Left colon (tissue), 2 donors: ENCODE measurements around the gene PYGL. TPM values are rescaled to one million over a fixed set of nuclear protein-coding genes. Genes with fewer than 3 reads are reported as not detected.
"Not testable (repeated sequence)": the region's sequence is repeated elsewhere in the genome, so short reads cannot be mapped to it uniquely, and the experiment has no call there.

Experiments
- ATAC-seq: fragments of 200-7000 bp; cut with Tn5 transposase; one replicate; pipeline ENCODE4 v1.9.1; 2020; ENCODE audit warnings: mild to moderate bottlenecking, moderate library complexity
- DNase-seq, 2 donors: peaks; one replicate each; pipeline ENCODE4 v3.0.0-alpha.2; 2020
- intact Hi-C, 2 donors: fragments of 100-400 bp; cut with DNase I in 1 of 2; cut with micrococcal nuclease in 1 of 2; formaldehyde crosslinking; loops; one replicate each; pipeline versions ENCODE4 v1.11.2 to v1.14.0; 2022; cut with DNase I, micrococcal nuclease
- total RNA-seq, 2 donors: library from RNA; stranded (reverse); fragmentation: NEBNext Ultra II Directional; extraction: Animal tissue kit (Norgen Biotek cat#: 25700); gene quantifications; one replicate each; pipeline ENCODE4 v1.2.1, GENCODE V29; 2021
- donor health status: DM: no; HTN: no; CAD: no.
- donor health status: DM: yes; HTN: yes; CAD: no.

PYGL gene
- total RNA-seq, 2 donors from 2014 or later, result 32.9 to 55.6 TPM

- intact Hi-C loops, result not testable (repeated sequence)
- ATAC-seq (peak; percentile 82), DNase-seq (peak in 1 of 2 donors; percentile 67)
Measured at GRCh38 chr14:50897005-50897404, 47.3 kb downstream of the PYGL start.

- DNase-seq, intact Hi-C loops: not testable (repeated sequence)
- peak; percentile 79 for ATAC-seq
Measured at GRCh38 chr14:50896421-50896820, 47.9 kb downstream of the PYGL start.

DNA sequence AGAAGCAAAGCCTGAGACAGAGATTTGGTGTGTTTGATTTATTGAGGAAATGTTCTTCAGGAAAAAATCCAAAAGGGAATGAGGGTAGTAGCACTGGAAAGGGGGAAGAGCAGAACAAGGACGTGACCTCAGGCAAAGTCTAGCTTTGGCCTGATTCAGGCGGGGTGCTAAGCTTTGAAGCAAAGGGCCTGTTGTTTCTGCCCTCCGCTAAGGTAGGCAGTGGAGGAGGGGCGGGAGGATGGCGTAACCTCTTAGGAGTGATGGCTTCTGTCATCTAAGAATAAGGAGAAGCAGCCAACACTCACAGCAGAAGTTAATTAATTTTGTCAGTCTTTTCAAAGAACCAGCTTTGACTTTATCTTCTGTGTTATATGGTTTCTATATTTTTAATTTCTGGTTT is 52.0 kb downstream of the PYGL start:
- DNase-seq, result peak; percentile 20 to 54
- peak; percentile 57 for ATAC-seq
- intact Hi-C loops, result no loop called here

GRCh38 chr14:50887476-50887875 is 56.8 kb downstream of the PYGL start:
- no peak for DNase-seq
- ATAC-seq, result no peak
- intact Hi-C loops, result no loop called here

- peak; percentile 39 for ATAC-seq
- intact Hi-C loops, result no loop called here
- DNase-seq, result no peak
Measured at GRCh38 chr14:50883827-50884197, 60.5 kb downstream of the PYGL start.

DNA sequence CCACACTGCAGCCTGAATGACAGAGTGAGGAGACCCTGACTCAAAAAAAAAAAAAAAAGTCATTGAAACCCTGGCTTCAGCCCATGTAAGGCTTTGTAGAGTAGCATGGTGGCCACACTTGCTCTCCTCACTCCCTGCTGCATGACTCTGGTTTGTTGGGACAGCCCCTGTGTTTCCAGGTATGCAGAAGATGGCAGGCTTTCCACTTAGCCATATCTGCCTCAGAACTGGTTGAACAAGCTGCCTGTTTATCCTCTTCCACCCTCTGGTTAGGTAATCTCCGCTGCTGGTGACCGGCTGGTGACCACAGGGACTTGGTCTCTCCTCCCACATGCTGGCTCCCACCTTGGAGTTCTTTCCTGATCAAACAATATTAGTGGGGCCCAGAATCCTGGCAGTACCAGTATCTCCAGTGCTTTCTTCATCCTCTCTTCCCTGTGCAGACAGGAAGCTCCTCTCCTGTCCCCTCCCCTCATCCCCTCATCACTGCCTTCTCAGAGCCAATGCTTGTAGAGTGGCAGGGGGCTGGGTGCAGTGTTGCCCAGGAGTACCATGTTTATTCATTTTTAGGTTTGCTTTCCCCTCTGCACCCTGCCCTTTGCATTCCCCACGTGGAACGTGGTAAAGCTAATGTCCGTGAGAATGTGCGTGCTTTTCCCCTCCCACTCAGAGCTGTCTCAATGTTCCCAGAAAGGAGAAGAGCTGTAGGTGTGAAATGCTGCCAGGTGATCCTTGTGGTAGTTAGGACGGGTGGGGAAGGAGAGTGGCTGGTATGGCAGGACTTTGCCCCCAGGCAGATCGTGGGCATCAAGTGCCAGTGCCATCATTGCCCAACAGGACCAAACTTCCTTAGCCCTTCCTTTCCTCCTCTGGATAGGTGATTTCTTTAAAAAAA is 61.1 kb downstream of the PYGL start:
- intact Hi-C loops, result no loop called here

GRCh38 chr14:50875359-50876070 is 68.8 kb downstream of the PYGL start:
- intact Hi-C loops, result no loop called here
- ATAC-seq (no peak), DNase-seq (no peak)

More for the DNA sequence above, 61.1 kb downstream of the PYGL start:
- peak; percentile 96 for ATAC-seq
- DNase-seq, result peak; percentile 44 to 79

- intact Hi-C loops, result no loop called here
- DNase-seq (no peak), ATAC-seq (peak; percentile 41)
Measured at GRCh38 chr14:50874757-50875156, 69.5 kb downstream of the PYGL start.

DNA sequence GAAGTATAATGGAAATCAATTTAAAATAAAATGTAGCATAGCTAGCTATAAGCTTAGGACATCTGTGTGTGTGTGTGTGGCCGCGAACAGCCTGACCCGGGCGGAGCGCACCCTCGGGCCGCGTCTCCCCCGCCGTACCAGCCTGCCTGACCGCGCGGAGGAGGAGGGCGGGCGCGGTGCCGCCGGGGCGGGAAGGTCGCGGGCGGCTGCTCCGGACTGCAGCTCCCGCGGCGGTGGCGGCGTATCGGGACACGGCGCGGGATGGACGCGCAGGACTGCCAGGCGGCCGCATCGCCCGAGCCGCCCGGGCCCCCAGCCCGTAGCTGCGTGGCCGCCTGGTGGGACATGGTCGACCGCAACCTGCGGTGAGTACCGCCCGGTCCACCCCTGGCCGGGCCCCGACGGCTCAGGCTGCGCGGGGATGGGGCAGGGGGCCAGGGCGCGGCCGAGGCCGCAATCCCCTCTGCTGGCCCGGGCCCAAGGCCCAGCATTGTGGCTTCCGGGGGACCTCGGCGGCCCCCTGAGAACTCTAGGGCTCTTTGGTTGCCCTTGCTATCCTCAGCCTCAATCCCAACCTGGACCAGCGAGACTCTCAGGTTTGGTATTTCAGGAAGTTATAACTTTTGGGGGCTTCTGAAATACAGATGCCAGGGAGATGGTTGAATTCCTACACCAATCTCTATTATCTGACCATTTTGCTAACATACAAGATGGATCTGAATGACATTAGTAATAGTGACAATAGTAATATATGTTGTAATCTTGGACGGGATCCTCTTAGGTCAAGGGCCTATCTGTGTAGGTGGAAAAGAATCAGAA is 72.2 kb downstream of the PYGL start, which contains the start of gene ABHD12B:
Gene ABHD12B, plus strand, starts transcription at position 140 of the 819 bp plus-strand sequence. Its CDS starts 122 bp downstream, at position 262.
- intact Hi-C loops, result no loop called here
- DNase-seq, result peak in 1 of 2 donors; percentile 18
- peak; percentile 49 for ATAC-seq

DNA sequence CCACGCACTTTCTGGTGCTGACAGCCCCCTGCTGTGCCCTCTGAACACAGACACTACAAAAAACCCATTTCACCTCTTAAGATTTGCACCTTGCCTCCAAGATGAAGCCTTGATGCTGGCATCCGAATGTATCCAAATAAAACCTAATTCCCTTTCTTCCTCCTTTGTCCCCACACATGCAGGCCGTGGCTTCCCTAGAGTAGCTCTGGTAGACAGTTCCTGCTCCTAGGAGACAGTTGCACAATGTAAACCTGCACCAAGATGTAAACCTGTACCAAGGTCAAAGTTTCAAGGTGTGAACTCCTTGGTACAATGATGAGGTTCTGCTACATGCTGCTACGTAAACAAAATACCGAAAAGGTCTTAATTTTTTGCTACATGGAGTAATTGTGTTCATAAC is 73.1 kb downstream of the PYGL start:
- intact Hi-C loops, result no loop called here
- ATAC-seq (peak; percentile 94), DNase-seq (peak; percentile 26 to 60)

DNA sequence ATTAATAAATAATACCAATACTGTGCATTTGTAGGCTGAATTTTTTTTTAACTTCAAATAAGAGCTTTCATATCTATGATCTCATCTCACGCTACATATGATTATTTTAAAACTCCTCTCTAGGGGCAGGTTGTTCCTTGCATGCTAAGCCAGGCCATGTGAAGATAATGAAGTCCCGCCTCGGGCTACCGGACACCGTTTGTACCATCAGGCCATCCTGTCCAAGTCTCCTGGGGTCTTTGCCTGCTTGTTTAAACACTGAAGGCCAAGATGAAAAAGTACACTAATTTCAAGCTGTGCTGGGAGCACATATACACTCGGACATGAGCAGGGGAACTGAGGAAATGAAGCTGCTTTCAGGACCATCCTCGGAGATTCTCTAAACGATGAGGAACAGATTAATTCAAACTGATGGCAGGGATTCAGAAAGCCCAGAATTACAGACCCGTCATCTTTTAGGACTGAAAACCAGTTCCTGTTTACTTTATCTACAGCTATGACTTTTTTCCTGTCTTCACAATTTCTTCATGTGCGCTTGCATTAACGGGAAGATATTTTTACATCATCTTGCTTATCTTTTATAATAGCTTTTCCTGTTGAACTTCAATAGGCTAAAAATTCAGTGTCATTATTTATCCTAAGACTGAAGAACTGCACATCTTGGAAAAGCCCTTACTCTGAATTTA is 78.7 kb downstream of the PYGL start:
- no peak for ATAC-seq
- intact Hi-C loops, result no loop called here
- DNase-seq, result no peak

DNA sequence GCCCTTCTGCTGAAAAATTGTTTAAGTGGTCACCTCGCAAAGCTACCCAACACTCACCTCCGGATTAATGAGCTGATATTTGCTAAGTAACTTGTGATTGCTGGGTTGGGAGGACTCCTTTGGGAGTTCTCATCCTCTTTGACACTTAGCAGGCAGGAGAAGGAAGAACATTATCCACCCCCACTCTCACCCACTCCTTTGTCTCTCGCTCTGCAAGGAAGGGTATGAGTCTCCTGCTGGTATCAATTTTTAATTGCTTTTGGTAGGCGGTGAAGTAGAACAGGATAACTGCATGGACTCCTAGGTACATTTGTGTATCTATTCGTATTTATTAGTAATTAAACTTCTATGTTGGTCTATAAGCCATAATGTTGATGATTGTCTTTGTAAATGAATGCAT is 79.3 kb downstream of the PYGL start:
- no peak for DNase-seq
- intact Hi-C loops, result no loop called here
- ATAC-seq, result no peak

DNA sequence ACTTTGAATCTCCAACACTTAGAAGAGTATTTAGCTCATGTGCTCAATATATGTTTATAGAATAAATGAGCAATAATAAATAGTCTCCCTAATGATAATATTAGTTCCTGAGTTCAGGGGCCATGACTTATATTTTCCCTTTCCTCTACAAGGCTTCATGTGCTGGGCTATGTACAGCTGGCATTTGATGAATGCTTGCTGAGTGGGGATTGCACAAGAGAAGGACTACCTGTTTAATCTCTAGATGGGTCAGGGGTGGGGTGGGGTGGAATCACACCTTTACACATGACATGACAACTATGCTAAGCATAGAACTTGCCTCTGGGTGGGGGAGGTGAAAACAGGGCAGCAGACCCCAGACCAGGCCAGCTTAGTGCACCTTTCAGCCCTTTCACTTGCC is 80.0 kb downstream of the PYGL start:
- intact Hi-C loops, result no loop called here
- ATAC-seq, result no peak
- DNase-seq, result no peak

DNA sequence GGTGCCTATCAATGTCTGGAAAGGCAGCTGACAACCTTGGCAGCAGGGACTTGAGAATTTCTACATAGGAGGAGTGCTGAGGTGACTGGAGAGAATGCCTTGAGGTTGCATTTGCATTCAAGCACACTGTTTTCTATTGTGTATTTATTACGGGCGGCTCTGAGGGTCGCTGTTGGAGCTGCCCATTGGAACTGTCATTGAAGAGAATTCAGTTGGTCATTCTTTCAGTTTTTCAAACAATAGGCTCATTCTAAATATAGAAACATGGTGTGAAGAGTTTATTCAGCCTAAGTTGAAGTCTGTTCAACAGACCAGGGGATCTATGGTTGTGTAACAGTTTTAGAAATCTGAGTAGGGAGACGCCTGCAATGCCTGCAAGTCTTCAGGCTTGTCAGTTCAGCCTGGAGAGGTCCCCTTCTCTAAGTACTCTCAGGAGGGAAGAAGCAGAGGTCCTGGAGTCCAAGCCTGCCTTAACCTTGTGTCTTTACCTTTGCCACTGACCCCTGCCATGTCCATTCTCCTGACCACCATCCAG is 82.2 kb downstream of the PYGL start:
- no peak for DNase-seq
- intact Hi-C loops, result no loop called here
- ATAC-seq, result no peak

- DNase-seq, result peak; percentile 72 to 86
- intact Hi-C loops, result no loop called here
Measured at GRCh38 chr14:50860478-50861086, 83.7 kb downstream of the PYGL start.

GRCh38 chr14:50859296-50859624 is 85.0 kb downstream of the PYGL start:
- intact Hi-C loops, result loop anchor here in 1 of 2 donors (10.0 kb wide), 1 partner anchor 74 kb away; no protein-coding TSS in a partner anchor
- ATAC-seq, result no peak
- no peak for DNase-seq

More at GRCh38 chr14:50860478-50861086, 83.7 kb downstream of the PYGL start:
- ATAC-seq, result peak; percentile 81

- DNase-seq (no peak), ATAC-seq (no peak)
- intact Hi-C loops, result loop anchor here in 1 of 2 donors (10.0 kb wide), 1 partner anchor 72 kb away; no protein-coding TSS in a partner anchor
Measured at GRCh38 chr14:50856660-50857059, 87.6 kb downstream of the PYGL start.

DNA sequence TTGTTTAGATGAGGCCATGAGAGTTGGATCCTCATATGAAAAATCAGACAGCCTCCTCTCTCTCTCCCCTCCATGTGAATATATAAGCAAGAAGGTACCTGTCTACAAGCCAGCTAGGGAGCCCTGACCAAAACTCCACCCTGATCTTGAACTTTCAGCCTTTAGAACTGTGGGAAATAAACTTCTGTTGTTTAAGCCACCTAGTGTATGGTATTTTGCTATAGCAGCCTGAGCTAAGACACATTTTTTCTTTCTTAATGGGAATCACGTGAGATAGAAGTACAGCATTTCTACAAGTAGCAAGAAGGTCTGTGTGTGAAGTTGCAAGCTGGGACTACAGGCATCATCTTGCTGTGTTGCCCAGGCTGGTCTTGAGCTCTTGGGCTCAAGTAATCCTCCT is 88.7 kb downstream of the PYGL start:
- DNase-seq (no peak), ATAC-seq (no peak)
- intact Hi-C loops, result loop anchor here in 1 of 2 donors (10.0 kb wide), 1 partner anchor 71 kb away; no protein-coding TSS in a partner anchor
